HL-60 (cell line): ENCODE data around the gene CCDC154.

Experiments used
- DNase-seq, 2 experiments: peaks; one replicate each; pipeline ENCODE4 v3.0.0-alpha.2; 2010 to 2020; ENCODE audit warnings: low read depth in 1 of 2, low spot score in 1 of 2
- H3K27ac ChIP-seq: fragments of 250-450 bp; sonication (Bioruptor Pico); replicated peaks from 2 replicates; pipeline ENCODE4 v1.5.1; 2020; ENCODE audit warnings: mild to moderate bottlenecking, moderate library complexity
- H3K27me3 ChIP-seq: fragments of 250-450 bp; sonication (Bioruptor Pico); 2 replicates; pipeline ENCODE4 v1.5.1; 2021; ENCODE audit warnings: mild to moderate bottlenecking, moderate library complexity; ENCODE audit not compliant: insufficient read depth, poor library complexity, severe bottlenecking
- H3K4me3 ChIP-seq: replicated peaks from 2 replicates; pipeline ENCODE4 v1.5.1; 2011; ENCODE audit warnings: mild to moderate bottlenecking, control low read depth, low read length; ENCODE audit not compliant: insufficient read depth
- CTCF ChIP-seq: IDR thresholded peaks from one replicate; pipeline ENCODE4 v1.5.1; 2011; ENCODE audit warnings: low read length, control low read depth, inconsistent platforms; ENCODE audit not compliant: insufficient read depth
- GABPA ChIP-seq: IDR thresholded peaks from 2 replicates; pipeline ENCODE4 v1.6.1; 2012; ENCODE audit warnings: low read depth
- POLR2AphosphoS5 ChIP-seq: IDR thresholded peaks from 2 replicates; pipeline ENCODE4 v1.6.1; 2012; ENCODE audit warnings: low read depth
- SPI1 ChIP-seq: IDR thresholded peaks from 2 replicates; pipeline ENCODE4 v1.6.1; 2012; ENCODE audit warnings: low read depth, mild to moderate bottlenecking, borderline replicate concordance
- TF ChIP-seq, protein P1 (sequence below): IDR thresholded peaks from 2 replicates; pipeline ENCODE4 v1.6.1; 2012; ENCODE audit warnings: low read depth; ENCODE audit not compliant: insufficient replicate concordance

The CCDC154 gene

GRCh38 chr16:1437606-1438005 is 6.8 kb downstream of the CCDC154 start:
- TF ChIP-seq CTCF: no peak
- no peak for TF ChIP-seq POLR2AphosphoS5
- no peak for TF ChIP-seq SPI1
- TF ChIP-seq GABPA: no peak
- TF ChIP-seq, protein P1, sequence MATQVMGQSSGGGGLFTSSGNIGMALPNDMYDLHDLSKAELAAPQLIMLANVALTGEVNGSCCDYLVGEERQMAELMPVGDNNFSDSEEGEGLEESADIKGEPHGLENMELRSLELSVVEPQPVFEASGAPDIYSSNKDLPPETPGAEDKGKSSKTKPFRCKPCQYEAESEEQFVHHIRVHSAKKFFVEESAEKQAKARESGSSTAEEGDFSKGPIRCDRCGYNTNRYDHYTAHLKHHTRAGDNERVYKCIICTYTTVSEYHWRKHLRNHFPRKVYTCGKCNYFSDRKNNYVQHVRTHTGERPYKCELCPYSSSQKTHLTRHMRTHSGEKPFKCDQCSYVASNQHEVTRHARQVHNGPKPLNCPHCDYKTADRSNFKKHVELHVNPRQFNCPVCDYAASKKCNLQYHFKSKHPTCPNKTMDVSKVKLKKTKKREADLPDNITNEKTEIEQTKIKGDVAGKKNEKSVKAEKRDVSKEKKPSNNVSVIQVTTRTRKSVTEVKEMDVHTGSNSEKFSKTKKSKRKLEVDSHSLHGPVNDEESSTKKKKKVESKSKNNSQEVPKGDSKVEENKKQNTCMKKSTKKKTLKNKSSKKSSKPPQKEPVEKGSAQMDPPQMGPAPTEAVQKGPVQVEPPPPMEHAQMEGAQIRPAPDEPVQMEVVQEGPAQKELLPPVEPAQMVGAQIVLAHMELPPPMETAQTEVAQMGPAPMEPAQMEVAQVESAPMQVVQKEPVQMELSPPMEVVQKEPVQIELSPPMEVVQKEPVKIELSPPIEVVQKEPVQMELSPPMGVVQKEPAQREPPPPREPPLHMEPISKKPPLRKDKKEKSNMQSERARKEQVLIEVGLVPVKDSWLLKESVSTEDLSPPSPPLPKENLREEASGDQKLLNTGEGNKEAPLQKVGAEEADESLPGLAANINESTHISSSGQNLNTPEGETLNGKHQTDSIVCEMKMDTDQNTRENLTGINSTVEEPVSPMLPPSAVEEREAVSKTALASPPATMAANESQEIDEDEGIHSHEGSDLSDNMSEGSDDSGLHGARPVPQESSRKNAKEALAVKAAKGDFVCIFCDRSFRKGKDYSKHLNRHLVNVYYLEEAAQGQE: no peak
- no peak overlapping the region for H3K27ac ChIP-seq
- H3K4me3 ChIP-seq: no peak overlapping the region
- no peak for DNase-seq
- H3K27me3 ChIP-seq: peaks cover 3% of the 10 kb centered on the region

- Histone ChIP-seq H3K27me3 (peaks cover 3% of the 10 kb centered on the region), H3K4me3 (no peak overlapping the region), H3K27ac (no peak overlapping the region)
- TF ChIP-seq POLR2AphosphoS5 (no peak), CTCF (no peak), SPI1 (no peak), GABPA (no peak)
- TF ChIP-seq, protein P1: no peak
- DNase-seq: no peak
Observed at GRCh38 chr16:1436731-1437355, 7.5 kb downstream of the CCDC154 start.

- TF ChIP-seq, protein P1: no peak
- TF ChIP-seq GABPA (no peak), CTCF (no peak), SPI1 (no peak), POLR2AphosphoS5 (no peak)
- peaks cover 3% of the 10 kb centered on the region for H3K27me3 ChIP-seq
- no peak for DNase-seq
- no peak overlapping the region for H3K27ac ChIP-seq
- no peak overlapping the region for H3K4me3 ChIP-seq
Observed at GRCh38 chr16:1435921-1436697, 8.2 kb downstream of the CCDC154 start.
